ENCODE results near the gene TENT4A. TPM values are rescaled to one million over a fixed set of nuclear protein-coding genes. Genes with fewer than 3 reads are reported as not detected.

TENT4A gene
- total and polyA plus RNA-seq, 2 of the 13 experiments (the other 11 are each of a cell fraction or from before 2014, with no cell fraction given) = 6.3 to 13.3 TPM

DNA sequence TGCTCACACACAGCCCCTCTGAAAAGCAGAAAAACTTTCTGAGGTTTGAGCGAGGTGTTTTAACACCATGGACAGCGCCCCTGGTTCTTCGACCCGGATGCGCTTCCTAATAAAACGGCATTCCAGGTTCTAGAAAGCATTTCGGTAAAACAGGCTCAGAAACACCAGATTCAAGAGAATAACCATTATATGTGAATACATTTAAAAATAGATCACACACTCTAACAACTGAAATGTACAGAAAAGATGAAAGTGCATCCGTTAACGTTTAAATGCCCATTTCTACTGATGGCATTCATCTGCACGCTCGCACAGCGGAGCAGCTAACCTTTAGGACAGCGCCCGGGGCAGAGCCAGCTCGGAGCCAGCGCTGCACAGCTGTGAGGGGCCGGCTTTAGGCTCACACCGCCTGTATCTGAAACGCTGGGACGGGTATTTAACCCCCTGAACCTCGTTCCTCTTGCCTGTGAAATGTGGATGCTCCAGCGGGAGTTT is 26.3 kb upstream of the TENT4A start (continued):
- TF ChIP-seq SMC3 (IDR thresholded peaks at IDR 0.05; ENCODE audit: low read length) (no peak), TFDP2 (CRISPR knock-in tag; IDR thresholded peaks at IDR 0.05) (no peak), ZNF749 (CRISPR knock-in tag; IDR thresholded peaks at IDR 0.05; ENCODE audit: borderline replicate concordance) (0 out of 2 replicates have a peak, but pooled peaks have one; percentile 31), ATRX (CRISPR knock-in tag; IDR thresholded peaks at IDR 0.05; ENCODE audit: borderline replicate concordance) (no peak), ZNF460 (CRISPR knock-in tag; IDR thresholded peaks at IDR 0.05; ENCODE audit: borderline replicate concordance) (no peak), SNRNP70 (IDR thresholded peaks at IDR 0.05; ENCODE audit: low read depth, low read length) (no peak), KMT2B (CRISPR knock-in tag; IDR thresholded peaks at IDR 0.05) (peak; percentile 65; the same call in 1 of the 2 replicates), MAF1 (CRISPR knock-in tag; IDR thresholded peaks at IDR 0.05; ENCODE audit: borderline replicate concordance) (no peak), ELF3 (CRISPR knock-in tag; IDR thresholded peaks at IDR 0.05) (peak; percentile 67), ZBTB38 (CRISPR knock-in tag; IDR thresholded peaks at IDR 0.05) (no peak), ZNF232 (CRISPR knock-in tag; IDR thresholded peaks at IDR 0.05; ENCODE audit: borderline replicate concordance) (peak; percentile 89; the same call in 1 of the 2 replicates), ZNF678 (CRISPR knock-in tag; IDR thresholded peaks at IDR 0.05) (0 out of 2 replicates have a peak, but pooled peaks have one; percentile 45), KLF13 (CRISPR knock-in tag; IDR thresholded peaks at IDR 0.05) (no peak), ZNF451 (CRISPR knock-in tag; IDR thresholded peaks at IDR 0.05) (no peak), ZNF780A (CRISPR knock-in tag; IDR thresholded peaks at IDR 0.05) (no peak), MXD4 (CRISPR knock-in tag; IDR thresholded peaks at IDR 0.05) (peak; percentile 67; the same call in 1 of the 2 replicates), MAFF (IDR thresholded peaks at IDR 0.05; ENCODE audit: low read depth, low read length) (no peak), JUN (CRISPR knock-in tag; IDR thresholded peaks at IDR 0.05) (no peak), PREB (CRISPR knock-in tag; IDR thresholded peaks at IDR 0.05) (no peak), ZNF558 (CRISPR knock-in tag; IDR thresholded peaks at IDR 0.05; ENCODE audit: borderline replicate concordance) (peak; percentile 67; the same call in 1 of the 2 replicates)
- TF ChIP-seq, protein P1, sequence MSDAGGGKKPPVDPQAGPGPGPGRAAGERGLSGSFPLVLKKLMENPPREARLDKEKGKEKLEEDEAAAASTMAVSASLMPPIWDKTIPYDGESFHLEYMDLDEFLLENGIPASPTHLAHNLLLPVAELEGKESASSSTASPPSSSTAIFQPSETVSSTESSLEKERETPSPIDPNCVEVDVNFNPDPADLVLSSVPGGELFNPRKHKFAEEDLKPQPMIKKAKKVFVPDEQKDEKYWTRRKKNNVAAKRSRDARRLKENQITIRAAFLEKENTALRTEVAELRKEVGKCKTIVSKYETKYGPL (CRISPR knock-in tag; IDR thresholded peaks at IDR 0.05) = 0 out of 2 replicates have a peak, but pooled peaks have one; percentile 74
- TF ChIP-seq, protein P2, sequence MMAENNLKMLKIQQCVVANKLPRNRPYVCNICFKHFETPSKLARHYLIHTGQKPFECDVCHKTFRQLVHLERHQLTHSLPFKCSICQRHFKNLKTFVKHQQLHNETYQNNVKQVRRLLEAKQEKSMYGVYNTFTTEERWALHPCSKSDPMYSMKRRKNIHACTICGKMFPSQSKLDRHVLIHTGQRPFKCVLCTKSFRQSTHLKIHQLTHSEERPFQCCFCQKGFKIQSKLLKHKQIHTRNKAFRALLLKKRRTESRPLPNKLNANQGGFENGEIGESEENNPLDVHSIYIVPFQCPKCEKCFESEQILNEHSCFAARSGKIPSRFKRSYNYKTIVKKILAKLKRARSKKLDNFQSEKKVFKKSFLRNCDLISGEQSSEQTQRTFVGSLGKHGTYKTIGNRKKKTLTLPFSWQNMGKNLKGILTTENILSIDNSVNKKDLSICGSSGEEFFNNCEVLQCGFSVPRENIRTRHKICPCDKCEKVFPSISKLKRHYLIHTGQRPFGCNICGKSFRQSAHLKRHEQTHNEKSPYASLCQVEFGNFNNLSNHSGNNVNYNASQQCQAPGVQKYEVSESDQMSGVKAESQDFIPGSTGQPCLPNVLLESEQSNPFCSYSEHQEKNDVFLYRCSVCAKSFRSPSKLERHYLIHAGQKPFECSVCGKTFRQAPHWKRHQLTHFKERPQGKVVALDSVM (CRISPR knock-in tag; IDR thresholded peaks at IDR 0.05) = no peak
- TF ChIP-seq, protein P3, sequence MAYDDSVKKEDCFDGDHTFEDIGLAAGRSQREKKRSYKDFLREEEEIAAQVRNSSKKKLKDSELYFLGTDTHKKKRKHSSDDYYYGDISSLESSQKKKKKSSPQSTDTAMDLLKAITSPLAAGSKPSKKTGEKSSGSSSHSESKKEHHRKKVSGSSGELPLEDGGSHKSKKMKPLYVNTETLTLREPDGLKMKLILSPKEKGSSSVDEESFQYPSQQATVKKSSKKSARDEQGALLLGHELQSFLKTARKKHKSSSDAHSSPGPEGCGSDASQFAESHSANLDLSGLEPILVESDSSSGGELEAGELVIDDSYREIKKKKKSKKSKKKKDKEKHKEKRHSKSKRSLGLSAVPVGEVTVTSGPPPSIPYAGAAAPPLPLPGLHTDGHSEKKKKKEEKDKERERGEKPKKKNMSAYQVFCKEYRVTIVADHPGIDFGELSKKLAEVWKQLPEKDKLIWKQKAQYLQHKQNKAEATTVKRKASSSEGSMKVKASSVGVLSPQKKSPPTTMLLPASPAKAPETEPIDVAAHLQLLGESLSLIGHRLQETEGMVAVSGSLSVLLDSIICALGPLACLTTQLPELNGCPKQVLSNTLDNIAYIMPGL (CRISPR knock-in tag; IDR thresholded peaks at IDR 0.05; ENCODE audit: borderline replicate concordance in 1 of 2, low read depth in 1 of 2) = no peak
- TF ChIP-seq, protein P4, sequence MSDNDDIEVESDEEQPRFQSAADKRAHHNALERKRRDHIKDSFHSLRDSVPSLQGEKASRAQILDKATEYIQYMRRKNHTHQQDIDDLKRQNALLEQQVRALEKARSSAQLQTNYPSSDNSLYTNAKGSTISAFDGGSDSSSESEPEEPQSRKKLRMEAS (IDR thresholded peaks at IDR 0.05) = no peak

Data from HepG2 (cell line).